ENCODE data around the gene SGCD.

- TF ChIP-seq SNRNP70 (optimal IDR thresholded peaks at IDR 0.05; ENCODE audit: low read depth, low read length) (no peak), CTCF (IDR thresholded peaks at IDR 0.05 in 2 of 3, conservative IDR thresholded peaks at IDR 0.05 in 1 of 3; ENCODE audit: insufficient read depth in 2 of 3, low read depth in 1 of 3, low read length in 3 of 3) (no peak), MAX (CRISPR knock-in tag; IDR thresholded peaks at IDR 0.05) (no peak), MAFG (tag; conservative IDR thresholded peaks at IDR 0.05) (no peak), SMC3 (conservative IDR thresholded peaks at IDR 0.05; ENCODE audit: insufficient read depth, low read depth, low read length) (no peak), MYNN (IDR thresholded peaks at IDR 0.05) (no peak), MYNN (CRISPR knock-in tag; IDR thresholded peaks at IDR 0.05) (no peak), THAP7 (CRISPR knock-in tag; IDR thresholded peaks at IDR 0.05) (no peak), EZH2 (IDR thresholded peaks at IDR 0.05; ENCODE audit: borderline replicate concordance, low read depth, low read length) (no peak)
These were observed 23.3 kb downstream of the SGCD start for GRCh38 chr5:156350256-156350655.
